GM12874 (cell line): ENCODE data around the gene LRP3.

Experiments
- CTCF ChIP-seq: IDR thresholded peaks from 2 replicates; pipeline ENCODE4 v1.5.1; 2011; ENCODE audit warnings: low read depth, mild to moderate bottlenecking, control low read depth, low read length, moderate library complexity; ENCODE audit not compliant: insufficient read depth

Gene LRP3

GRCh38 chr19:33234736-33235135 lies 40.6 kb downstream of the LRP3 start:
- no peak for TF ChIP-seq CTCF

GRCh38 chr19:33235269-33235995 lies 41.3 kb downstream of the LRP3 start:
- TF ChIP-seq CTCF = peak; percentile 87

GRCh38 chr19:33235996-33236350 lies 41.8 kb downstream of the LRP3 start:
- no peak for TF ChIP-seq CTCF

GRCh38 chr19:33236696-33237390 lies 42.7 kb downstream of the LRP3 start:
- TF ChIP-seq CTCF = no peak

GRCh38 chr19:33238481-33239149 lies 44.5 kb downstream of the LRP3 start:
- no peak for TF ChIP-seq CTCF

- TF ChIP-seq CTCF = no peak
These were observed 45.3 kb downstream of the LRP3 start for GRCh38 chr19:33239223-33239975.
